CD4-positive, alpha-beta T cell (primary cell): ENCODE measurements around the gene TNIP3. TPM values are rescaled to one million over a fixed set of nuclear protein-coding genes. Genes with fewer than 3 reads are reported as not detected.
A peak's percentile ranks its signal among the peaks of the same experiment; 100 is the strongest.

Experiments used
- ATAC-seq: fragments of 200-7000 bp; cut with Tn5 transposase; one replicate; pipeline ENCODE4 v1.10.0; 2022; ENCODE audit warnings: mild to moderate bottlenecking; ENCODE audit not compliant: poor library complexity
- CTCF ChIA-PET: fragments of 350-600 bp; sonication (Branson Sonifier 250); formaldehyde crosslinking; loops from one replicate; lab custom pipeline; 2021; ENCODE audit warnings: antibody characterized with exemption, inconsistent platforms; lab: Charles Lee
- POLR2A ChIA-PET: fragments of 350-600 bp; sonication (Branson Sonifier 250); formaldehyde crosslinking; loops from one replicate; lab custom pipeline; 2021; ENCODE audit warnings: antibody characterized with exemption, inconsistent platforms; lab: Charles Lee
- DNase-seq, 14 experiments: peaks; one replicate each; pipeline ENCODE4 v3.0.0-alpha.2; 2013 to 2020; ENCODE audit warnings: mixed read lengths in 2 of 14
- H3K27ac ChIP-seq, 2 donors: one replicate each; pipeline versions ENCODE4 v1.5.1 to v1.7.0; 2013; ENCODE audit warnings: low read length in 2 of 2, low read depth in 1 of 2, mild to moderate bottlenecking in 1 of 2
- H3K27me3 ChIP-seq, 2 experiments: 1 replicate in 1 of 2; 2 replicates in 1 of 2; pipeline versions ENCODE4 v1.6.1 to v1.7.0; 2013; ENCODE audit warnings: low read length in 2 of 2, control low read depth in 1 of 2, mild to moderate bottlenecking in 1 of 2, moderate library complexity in 1 of 2; ENCODE audit not compliant: insufficient read depth in 2 of 2, control insufficient read depth in 1 of 2
- H3K36me3 ChIP-seq: one replicate; pipeline ENCODE4 v1.6.1; 2013; ENCODE audit warnings: low read length, control low read depth; ENCODE audit not compliant: insufficient read depth
- H3K4me1 ChIP-seq: one replicate; pipeline ENCODE4 v1.6.1; 2013; ENCODE audit warnings: low read length, control low read depth; ENCODE audit not compliant: insufficient read depth
- H3K4me3 ChIP-seq: one replicate; pipeline ENCODE4 v1.5.1; 2013; ENCODE audit warnings: mild to moderate bottlenecking, low read length, moderate library complexity
- H3K9me3 ChIP-seq, 2 experiments: 1 replicate in 1 of 2; 2 replicates in 1 of 2; pipeline versions ENCODE4 v1.6.1 to v1.7.0; 2013; ENCODE audit warnings: low read length in 2 of 2, mild to moderate bottlenecking in 2 of 2, control low read depth in 1 of 2, moderate library complexity in 1 of 2; ENCODE audit not compliant: control insufficient read depth in 1 of 2, insufficient read depth in 1 of 2
- H3K27ac Mint-ChIP-seq: one replicate; pipeline ENCODE4 v1.8.0; 2020; ENCODE audit warnings: mixed read lengths
- H3K27me3 Mint-ChIP-seq: one replicate; pipeline ENCODE4 v1.8.0; 2021; ENCODE audit warnings: mixed read lengths
- H3K36me3 Mint-ChIP-seq: one replicate; pipeline ENCODE4 v1.8.0; 2021; ENCODE audit warnings: low read depth, mixed read lengths
- H3K4me1 Mint-ChIP-seq: one replicate; pipeline ENCODE4 v1.8.0; 2021; ENCODE audit warnings: low read depth, mixed read lengths
- H3K4me3 Mint-ChIP-seq: one replicate; pipeline ENCODE4 v1.8.0; 2020; ENCODE audit warnings: mild to moderate bottlenecking, mixed read lengths
- H3K9me3 Mint-ChIP-seq: one replicate; pipeline ENCODE4 v1.8.0; 2020; ENCODE audit warnings: mixed read lengths
- intact Hi-C, 2 experiments: fragments of 100-400 bp; cut with DNase I in 1 of 2; cut with micrococcal nuclease in 1 of 2; formaldehyde crosslinking; loops; one replicate each; pipeline versions ENCODE4 v1.15.1 to v1.9.0; 2023 to 2025; cut with DNase I, micrococcal nuclease
- total RNA-seq, 174 experiments: library from RNA in 2 of 174; stranded (reverse) in 2 of 174; gene quantifications; one replicate each; pipeline ENCODE4 v1.2.3 and lab custom pipeline; 2021 to 2026
- TF ChIP-seq, protein P1 (sequence below): fragments of 200-600 bp; IDR thresholded peaks from one replicate; pipeline ENCODE4 v1.8.0; 2022; ENCODE audit warnings: antibody characterized with exemption, mild to moderate bottlenecking

The TNIP3 gene
- total RNA-seq, 2 experiments from 2014 or later: 0.39 to 0.66 TPM

DNA sequence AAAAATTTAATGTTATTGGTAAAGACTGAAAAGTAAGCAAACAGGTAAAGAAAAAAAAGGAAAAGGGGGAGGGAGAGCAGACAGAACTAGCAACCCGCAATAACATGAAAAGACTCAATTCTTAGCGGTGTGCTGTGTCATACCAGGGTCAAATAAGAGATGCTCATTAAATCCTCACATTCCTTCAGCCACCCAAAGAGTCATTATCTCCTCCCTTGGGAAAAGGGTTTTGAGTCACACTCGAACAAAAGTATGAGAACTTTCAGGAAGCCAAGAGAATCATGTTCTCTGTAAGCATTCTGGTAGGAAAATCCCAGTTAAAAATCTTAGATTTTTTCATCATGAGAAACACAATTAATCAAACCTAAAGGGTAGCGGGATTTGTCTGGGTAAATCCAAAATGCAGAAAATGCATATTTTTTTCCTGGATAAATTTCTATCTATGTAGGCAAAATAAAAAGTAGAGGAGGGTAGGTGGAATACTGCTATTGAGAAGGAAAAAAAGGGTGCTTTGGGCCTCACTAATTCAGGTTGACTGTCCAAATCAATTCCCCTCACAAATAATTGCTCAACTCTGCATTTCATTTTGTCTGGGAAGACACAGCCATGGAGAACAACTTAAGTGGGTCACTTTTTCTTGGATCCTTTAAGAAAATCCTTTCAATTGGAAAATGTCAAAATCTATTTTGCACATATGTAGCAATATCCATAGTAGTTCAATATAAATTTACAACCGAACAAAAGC lies 23.2 kb downstream of the TNIP3 start:
- no peaks in the 10 kb centered on the region for H3K27me3 ChIP-seq
- ChIA-PET POLR2A (no interaction called here), CTCF (no interaction called here)
- TF ChIP-seq, protein P1, sequence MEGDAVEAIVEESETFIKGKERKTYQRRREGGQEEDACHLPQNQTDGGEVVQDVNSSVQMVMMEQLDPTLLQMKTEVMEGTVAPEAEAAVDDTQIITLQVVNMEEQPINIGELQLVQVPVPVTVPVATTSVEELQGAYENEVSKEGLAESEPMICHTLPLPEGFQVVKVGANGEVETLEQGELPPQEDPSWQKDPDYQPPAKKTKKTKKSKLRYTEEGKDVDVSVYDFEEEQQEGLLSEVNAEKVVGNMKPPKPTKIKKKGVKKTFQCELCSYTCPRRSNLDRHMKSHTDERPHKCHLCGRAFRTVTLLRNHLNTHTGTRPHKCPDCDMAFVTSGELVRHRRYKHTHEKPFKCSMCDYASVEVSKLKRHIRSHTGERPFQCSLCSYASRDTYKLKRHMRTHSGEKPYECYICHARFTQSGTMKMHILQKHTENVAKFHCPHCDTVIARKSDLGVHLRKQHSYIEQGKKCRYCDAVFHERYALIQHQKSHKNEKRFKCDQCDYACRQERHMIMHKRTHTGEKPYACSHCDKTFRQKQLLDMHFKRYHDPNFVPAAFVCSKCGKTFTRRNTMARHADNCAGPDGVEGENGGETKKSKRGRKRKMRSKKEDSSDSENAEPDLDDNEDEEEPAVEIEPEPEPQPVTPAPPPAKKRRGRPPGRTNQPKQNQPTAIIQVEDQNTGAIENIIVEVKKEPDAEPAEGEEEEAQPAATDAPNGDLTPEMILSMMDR: no peak
- Mint-ChIP-seq H3K4me1 (peaks cover 54% of the 10 kb centered on the region), H3K36me3 (no peaks in the 10 kb centered on the region), H3K4me3 (no peak overlapping the region), H3K9me3 (no peaks in the 10 kb centered on the region), H3K27ac (peak overlapping the region; percentile 85), H3K27me3 (no peaks in the 10 kb centered on the region)
- ATAC-seq (no peak), DNase-seq (no peak)
- H3K36me3 ChIP-seq: no peaks in the 10 kb centered on the region
- no peak overlapping the region for H3K4me3 ChIP-seq
- H3K9me3 ChIP-seq: no peaks in the 10 kb centered on the region
- peaks cover 21% of the 10 kb centered on the region for H3K4me1 ChIP-seq
- H3K27ac ChIP-seq: no peak overlapping the region
- intact Hi-C loops: loop anchor here in 1 of 2 experiments (5.0 kb wide), 1 partner anchor 46 kb away; no protein-coding TSS in a partner anchor

DNA sequence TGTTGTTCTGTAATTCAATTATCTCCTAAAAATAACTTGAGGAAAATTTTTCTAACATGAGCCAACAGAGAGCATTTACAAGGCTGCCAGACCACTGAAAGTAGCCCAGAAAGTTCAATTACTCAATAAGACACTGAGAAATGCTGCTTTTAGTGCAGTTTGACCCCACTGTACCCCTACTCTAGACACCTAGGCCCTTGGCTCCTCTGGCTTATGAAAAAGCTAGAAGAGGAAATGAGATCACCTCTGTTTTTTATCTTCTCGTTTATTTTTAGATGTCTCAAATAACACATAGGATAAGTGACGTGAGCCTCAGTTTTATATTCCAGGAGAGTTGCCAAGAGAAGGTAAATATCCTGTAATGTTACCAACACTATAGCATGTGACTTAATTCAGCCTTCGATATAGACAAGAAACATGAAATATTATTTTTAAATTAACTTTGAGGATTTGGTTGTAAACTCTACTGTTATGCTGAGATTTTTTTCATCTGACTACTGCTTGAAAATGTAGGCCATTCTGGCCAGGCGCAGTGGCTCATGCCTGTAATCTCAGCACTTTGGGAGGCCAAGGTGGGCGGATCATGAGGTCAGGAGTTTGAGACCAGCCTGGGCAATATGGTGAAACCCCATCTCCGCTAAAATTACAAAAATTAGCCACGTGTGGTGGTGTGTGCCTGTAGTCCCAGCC lies 24.4 kb downstream of the TNIP3 start:
- Mint-ChIP-seq H3K4me3 (peak overlapping the region; percentile 17), H3K36me3 (no peaks in the 10 kb centered on the region), H3K4me1 (peaks cover 57% of the 10 kb centered on the region), H3K27ac (peak overlapping the region; percentile 85), H3K9me3 (no peaks in the 10 kb centered on the region), H3K27me3 (no peaks in the 10 kb centered on the region)
- H3K4me1 ChIP-seq: peaks cover 25% of the 10 kb centered on the region
- ATAC-seq (peak; percentile 82), DNase-seq (peak in 4 of 14 experiments; percentile 13 to 78 (median 46))
- no peaks in the 10 kb centered on the region for H3K9me3 ChIP-seq
- H3K36me3 ChIP-seq: no peaks in the 10 kb centered on the region
- TF ChIP-seq, protein P1: no peak
- H3K27me3 ChIP-seq: no peaks in the 10 kb centered on the region
- intact Hi-C loops: loop anchor here (2.0 to 10.0 kb wide), 3 partner anchors 13 to 48 kb away; no protein-coding TSS in a partner anchor
- POLR2A ChIA-PET: interaction anchor here (0.5 to 1.3 kb wide), 2 partner anchors 14 to 104 kb away, joined by 3 to 5 read pairs; no protein-coding TSS in a partner anchor
- peak overlapping the region; percentile 53 to 58 for H3K27ac ChIP-seq
- CTCF ChIA-PET: no interaction called here
- H3K4me3 ChIP-seq: no peak overlapping the region

DNA sequence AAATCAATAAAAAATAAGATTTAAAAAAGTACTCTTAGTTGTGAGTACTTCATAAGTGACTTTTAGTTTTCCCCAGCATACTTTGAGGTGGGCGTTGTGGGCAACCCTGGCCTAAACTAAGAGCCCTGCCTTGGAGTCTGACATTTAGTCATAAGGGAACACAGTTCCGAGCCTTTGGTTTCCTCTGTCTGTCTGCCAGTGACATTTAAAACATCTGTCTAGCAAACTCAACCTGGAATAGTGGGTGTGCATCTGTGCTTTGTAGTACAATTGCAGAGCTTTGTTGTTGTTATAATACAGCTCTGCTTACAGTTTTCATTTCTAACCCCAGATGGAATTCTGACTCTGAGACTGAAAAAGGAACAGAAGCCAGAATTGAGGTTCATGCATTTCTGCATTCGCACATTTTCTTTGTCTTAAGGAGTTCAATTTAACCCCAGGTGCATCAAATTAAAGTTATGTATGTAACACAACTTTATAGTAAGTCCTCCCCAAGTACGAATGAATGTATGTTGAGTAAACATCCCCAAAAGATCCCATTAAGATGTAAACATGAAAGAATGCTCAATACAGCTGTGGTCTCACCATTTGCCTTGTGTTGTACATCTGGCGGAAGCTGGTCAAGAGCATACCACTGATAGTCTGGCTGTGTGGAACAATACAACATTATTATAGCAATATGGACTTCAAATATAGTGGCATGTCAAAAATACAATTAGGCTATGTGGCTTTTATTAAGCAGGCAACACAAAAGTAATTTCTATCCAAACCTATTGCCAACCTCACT lies 25.9 kb downstream of the TNIP3 start:
- H3K27me3 Mint-ChIP-seq: no peaks in the 10 kb centered on the region
- intact Hi-C loops: loop anchor here in 1 of 2 experiments (2.0 to 10.0 kb wide), 2 partner anchors 15 to 47 kb away; no protein-coding TSS in a partner anchor
- ChIA-PET POLR2A (interaction anchor here (0.7 to 0.8 kb wide), 2 partner anchors 40 to 54 kb away, joined by 3 read pairs; no protein-coding TSS in a partner anchor), CTCF (interaction anchor here (1.3 to 3.4 kb wide), 2 partner anchors 21 to 54 kb away, joined by 3 to 11 read pairs; no protein-coding TSS in a partner anchor)
- Histone ChIP-seq H3K36me3 (no peaks in the 10 kb centered on the region), H3K4me3 (no peak overlapping the region), H3K27me3 (no peaks in the 10 kb centered on the region), H3K4me1 (peaks cover 26% of the 10 kb centered on the region), H3K27ac (peak overlapping the region in 1 of 2 donors; percentile 49), H3K9me3 (no peaks in the 10 kb centered on the region)
- H3K4me3 Mint-ChIP-seq: no peak overlapping the region
- H3K27ac Mint-ChIP-seq: peak overlapping the region; percentile 85
- H3K4me1 Mint-ChIP-seq: peaks cover 53% of the 10 kb centered on the region
- TF ChIP-seq, protein P1: no peak
- peak in 3 of 14 experiments; percentile 17 to 61 (median 29) for DNase-seq
- no peaks in the 10 kb centered on the region for H3K9me3 Mint-ChIP-seq
- no peaks in the 10 kb centered on the region for H3K36me3 Mint-ChIP-seq
- peak; percentile 35 for ATAC-seq
